Kidney (tissue), 14 donors: Measurements from ENCODE around the gene LCK. TPM values are rescaled to one million over a fixed set of nuclear protein-coding genes. Genes with fewer than 3 reads are reported as not detected.

Source experiments
- DNase-seq, 5 donors: peaks; one replicate each; pipeline ENCODE4 v3.0.0-alpha.2; 2013 to 2020
- FAIRE-seq: peaks from 2 replicates; lab custom pipeline; 2012; peaks lifted over from hg19 to GRCh38; lab: Jason Lieb, UNC
- H3K27ac ChIP-seq, 2 donors: one replicate each; pipeline ENCODE4 v1.7.0; 2013; ENCODE audit warnings: low read depth in 2 of 2, low read length in 2 of 2, inconsistent platforms in 1 of 2
- H3K27me3 ChIP-seq: one replicate; pipeline ENCODE4 v1.7.1; 2013; ENCODE audit warnings: low read length, inconsistent platforms; ENCODE audit not compliant: control insufficient read depth, insufficient read depth
- H3K36me3 ChIP-seq, 3 donors: one replicate each; pipeline versions ENCODE4 v1.7.0 to v1.7.1; 2013; ENCODE audit warnings: low read length in 3 of 3, control low read depth in 1 of 3, inconsistent platforms in 1 of 3; ENCODE audit not compliant: insufficient read depth in 3 of 3, control insufficient read depth in 2 of 3
- H3K4me1 ChIP-seq, 3 donors: one replicate each; pipeline versions ENCODE4 v1.7.0 to v1.7.1; 2013; ENCODE audit warnings: low read length in 3 of 3, inconsistent platforms in 1 of 3, low read depth in 1 of 3; ENCODE audit not compliant: control insufficient read depth in 2 of 3, insufficient read depth in 2 of 3
- H3K4me3 ChIP-seq, 3 donors: one replicate each; pipeline versions ENCODE4 v1.7.0 to v1.8.1; 2013; ENCODE audit warnings: low read length in 3 of 3, control low read depth in 1 of 3, inconsistent platforms in 1 of 3
- H3K9ac ChIP-seq, 3 donors: one replicate each; pipeline versions ENCODE4 v1.7.0 to v1.7.1; 2013; ENCODE audit warnings: low read length in 3 of 3, control low read depth in 1 of 3, inconsistent platforms in 1 of 3
- H3K9me3 ChIP-seq, 3 donors: one replicate each; pipeline versions ENCODE4 v1.7.0 to v1.7.1; 2013; ENCODE audit warnings: low read length in 3 of 3, control low read depth in 1 of 3, inconsistent platforms in 1 of 3; ENCODE audit not compliant: control insufficient read depth in 2 of 3, insufficient read depth in 1 of 3
- intact Hi-C: fragments of 100-400 bp; cut with DNase I; formaldehyde crosslinking; loops from one replicate; pipeline ENCODE4 v1.11.1; 2022
- polyA plus RNA-seq: library from polyadenylated mRNA; stranded (reverse); fragments of 350-450 nt; fragmentation: Illumina TruSeq; extraction: RNeasy Lipid Tissue Mini Kit (QIAGEN cat#74804); gene quantifications from one replicate; pipeline ENCODE4 v1.2.3, GENCODE V29; 2014; ENCODE audit warnings: low read depth, low replicate concordance; ENCODE audit not compliant: insufficient read depth
- total RNA-seq: library from RNA; stranded (reverse); fragmentation: NEBNext Ultra II Directional; extraction: Animal tissue kit (Norgen Biotek cat#: 25700); gene quantifications from one replicate; pipeline ENCODE4 v1.2.1, GENCODE V29; 2021
- TF ChIP-seq, protein P1 (sequence below): IDR thresholded peaks from 3 replicates; pipeline ENCODE4 v1.5.1; 2012; ENCODE audit warnings: mild to moderate bottlenecking, moderate library complexity, borderline replicate concordance; ENCODE audit not compliant: insufficient read depth; ENCODE audit errors: extremely low read depth
- donor health status: control.
- donor health status: control.
- donor health status: control.
- donor health status: control.
- donor health status: control.
- donor health status: DM: yes; HTN: yes; CAD: no.
- donor health status: Normal renal cell carcinoma (clear cell type).

Gene LCK
- total and polyA plus RNA-seq, 2 donors from 2014 or later, result 0.99 to 10.3 TPM

DNA sequence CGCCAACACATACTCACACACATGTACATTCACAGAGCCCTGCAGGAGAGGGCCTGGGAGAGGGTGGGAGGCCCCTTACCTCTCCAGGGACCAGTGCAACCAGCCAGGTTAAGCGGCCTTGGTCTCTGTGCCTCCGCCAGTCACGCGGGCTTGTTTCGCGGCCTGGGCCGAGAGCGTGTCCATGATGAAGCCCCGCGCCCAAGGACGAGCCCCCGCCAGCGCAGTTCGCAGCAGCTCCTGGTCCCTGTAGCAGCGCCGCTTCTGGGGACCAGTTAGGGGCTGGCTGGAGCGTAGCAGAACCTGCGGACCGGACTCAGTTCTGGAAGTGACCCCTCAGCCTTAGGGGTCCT is 11.3 kb upstream of the LCK start:
- peak overlapping the region; percentile 80 to 91 for H3K27ac ChIP-seq
- intact Hi-C loops, result no loop called here
- DNase-seq, result peak; percentile 51 to 77 (median 59)
- peaks cover 0 to 7% (median 0%) of the 10 kb centered on the region in 3 donors for H3K4me1 ChIP-seq
- peak overlapping the region in 2 of 3 donors; percentile 1 to 81 for H3K4me3 ChIP-seq
- FAIRE-seq, result no peak
- H3K9ac ChIP-seq, result peak overlapping the region in 2 of 3 donors; percentile 32 to 84
- no peaks in the 10 kb centered on the region for H3K36me3 ChIP-seq
- TF ChIP-seq, protein P1, sequence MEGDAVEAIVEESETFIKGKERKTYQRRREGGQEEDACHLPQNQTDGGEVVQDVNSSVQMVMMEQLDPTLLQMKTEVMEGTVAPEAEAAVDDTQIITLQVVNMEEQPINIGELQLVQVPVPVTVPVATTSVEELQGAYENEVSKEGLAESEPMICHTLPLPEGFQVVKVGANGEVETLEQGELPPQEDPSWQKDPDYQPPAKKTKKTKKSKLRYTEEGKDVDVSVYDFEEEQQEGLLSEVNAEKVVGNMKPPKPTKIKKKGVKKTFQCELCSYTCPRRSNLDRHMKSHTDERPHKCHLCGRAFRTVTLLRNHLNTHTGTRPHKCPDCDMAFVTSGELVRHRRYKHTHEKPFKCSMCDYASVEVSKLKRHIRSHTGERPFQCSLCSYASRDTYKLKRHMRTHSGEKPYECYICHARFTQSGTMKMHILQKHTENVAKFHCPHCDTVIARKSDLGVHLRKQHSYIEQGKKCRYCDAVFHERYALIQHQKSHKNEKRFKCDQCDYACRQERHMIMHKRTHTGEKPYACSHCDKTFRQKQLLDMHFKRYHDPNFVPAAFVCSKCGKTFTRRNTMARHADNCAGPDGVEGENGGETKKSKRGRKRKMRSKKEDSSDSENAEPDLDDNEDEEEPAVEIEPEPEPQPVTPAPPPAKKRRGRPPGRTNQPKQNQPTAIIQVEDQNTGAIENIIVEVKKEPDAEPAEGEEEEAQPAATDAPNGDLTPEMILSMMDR, result no peak
- H3K9me3 ChIP-seq, result no peaks in the 10 kb centered on the region
- no peaks in the 10 kb centered on the region for H3K27me3 ChIP-seq

DNA sequence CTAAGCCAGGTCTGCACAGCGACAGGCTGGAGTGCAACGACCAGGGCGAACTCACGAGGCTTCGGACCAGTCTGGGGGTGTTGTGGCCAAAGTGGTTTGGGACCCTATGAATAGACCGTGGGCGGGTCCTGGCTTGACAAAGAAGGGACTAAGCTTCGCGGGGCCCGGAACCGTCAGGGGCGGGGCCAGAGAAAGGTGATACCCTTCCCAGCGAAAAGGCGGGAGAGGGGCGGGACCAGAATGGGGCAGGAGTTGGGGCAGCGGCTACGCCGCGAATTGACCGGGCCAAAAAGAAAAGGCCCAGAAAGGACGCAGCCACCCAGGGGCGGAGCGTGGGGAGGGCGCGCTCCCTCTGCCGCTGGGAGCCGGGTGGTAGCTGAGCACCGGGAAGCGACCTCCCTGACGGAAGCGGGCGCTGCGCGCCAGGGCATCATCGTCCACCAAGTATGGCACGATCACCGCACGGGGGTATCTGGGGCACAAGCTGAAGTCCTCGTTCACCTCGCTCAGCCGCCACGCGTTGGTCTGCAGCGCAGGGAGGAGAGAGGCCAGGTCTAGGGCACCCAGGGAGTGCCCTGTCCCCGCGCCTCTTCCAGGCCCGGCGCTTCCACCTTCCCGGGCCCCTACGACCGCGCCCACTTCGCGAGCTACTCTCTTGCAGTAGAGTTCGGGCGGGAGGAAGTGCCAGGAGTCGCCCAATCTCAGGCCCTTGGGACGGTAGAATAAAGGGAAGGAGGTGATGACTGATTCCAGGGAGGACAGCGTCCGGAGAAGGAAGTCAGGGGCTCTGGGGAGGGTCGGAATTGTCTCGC is 10.7 kb upstream of the LCK start:
- DNase-seq, result peak; percentile 91 to 94 (median 93)
- Histone ChIP-seq H3K4me3 (peak overlapping the region; percentile 63 to 81 (median 67)), H3K9me3 (no peaks in the 10 kb centered on the region), H3K9ac (peak overlapping the region; percentile 39 to 84 (median 81)), H3K36me3 (no peaks in the 10 kb centered on the region), H3K4me1 (peaks cover 0 to 7% (median 0%) of the 10 kb centered on the region in 3 donors), H3K27me3 (no peaks in the 10 kb centered on the region), H3K27ac (peak overlapping the region; percentile 82 to 91)
- intact Hi-C loops, result no loop called here
- TF ChIP-seq, protein P1, result peak; percentile 22
- FAIRE-seq, result no peak

DNA sequence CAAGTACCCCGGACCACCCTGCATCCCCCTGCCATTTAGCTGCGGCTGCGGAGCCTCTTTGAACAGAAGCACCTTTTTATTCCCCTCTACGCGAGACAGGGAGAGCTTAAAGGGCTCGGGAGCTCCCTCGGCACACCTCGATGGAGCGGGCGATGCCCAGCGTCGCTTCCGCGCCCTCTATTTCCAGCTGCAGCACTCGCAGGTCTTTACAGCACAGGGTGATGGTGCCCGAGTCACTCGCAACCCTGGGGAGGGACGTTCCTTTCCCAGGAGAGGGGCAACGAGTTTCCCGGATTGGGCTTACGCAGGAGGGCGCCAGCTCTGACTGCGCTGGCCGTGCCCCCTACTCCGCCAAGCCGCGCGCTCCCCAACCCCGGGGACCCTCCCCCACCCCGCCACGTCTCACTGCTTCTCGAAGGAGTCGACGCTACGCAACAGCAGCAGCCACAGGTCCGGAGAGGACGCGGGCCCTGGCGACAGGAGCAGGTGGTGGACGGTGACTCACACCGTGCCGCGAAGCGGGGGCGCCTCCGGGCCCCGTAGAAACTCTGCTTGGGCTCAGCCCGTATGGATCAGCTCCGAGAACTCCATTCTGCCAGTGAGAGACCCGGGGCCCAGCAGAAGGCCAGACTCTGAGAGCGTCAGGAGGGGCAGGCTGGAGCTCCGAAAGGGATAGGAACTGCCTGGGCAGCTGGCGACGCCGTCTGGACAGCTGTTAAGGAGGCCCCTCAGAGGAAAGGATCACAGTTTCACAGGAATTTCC is 9.9 kb upstream of the LCK start:
- no peaks in the 10 kb centered on the region for H3K9me3 ChIP-seq
- peak overlapping the region; percentile 39 to 90 (median 84) for H3K9ac ChIP-seq
- peak overlapping the region; percentile 82 to 91 for H3K27ac ChIP-seq
- no peaks in the 10 kb centered on the region for H3K36me3 ChIP-seq
- no peaks in the 10 kb centered on the region for H3K27me3 ChIP-seq
- FAIRE-seq (no peak), DNase-seq (peak; percentile 81 to 91 (median 88))
- TF ChIP-seq, protein P1, result no peak
- H3K4me3 ChIP-seq, result peak overlapping the region; percentile 63 to 81 (median 67)
- peaks cover 0 to 7% (median 0%) of the 10 kb centered on the region in 3 donors for H3K4me1 ChIP-seq
- intact Hi-C loops, result no loop called here
